Measurements from ENCODE around the gene GASK1A. TPM values are rescaled to one million over a fixed set of nuclear protein-coding genes. Genes with fewer than 3 reads are reported as not detected.

GASK1A gene
- total and polyA plus RNA-seq, 2 experiments from 2014 or later: 2.6 to 11.1 TPM

DNA sequence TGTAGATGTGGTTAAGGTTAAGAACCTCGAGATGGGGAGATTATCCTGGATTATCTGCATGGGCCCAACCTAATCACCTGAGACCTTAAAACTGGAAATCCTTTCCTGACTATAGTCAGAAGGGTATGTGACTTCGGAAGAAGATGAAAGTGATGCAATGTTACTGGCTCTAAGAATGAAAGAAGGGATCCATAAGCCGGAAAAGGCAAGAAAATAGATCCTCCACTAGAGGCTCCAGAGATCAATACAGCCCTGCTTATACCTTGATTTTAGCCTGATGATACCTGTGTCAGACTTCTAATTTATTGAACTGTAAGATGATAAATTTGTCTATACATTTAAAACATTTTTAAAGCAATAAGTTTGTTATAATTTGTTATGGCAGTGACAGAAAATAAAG lies 21.5 kb upstream of the GASK1A start:
- no peak overlapping the region for H3K27ac Mint-ChIP-seq
- no peaks in the 10 kb centered on the region for H3K36me3 ChIP-seq (ENCODE audit: insufficient read depth)
- H3K4me3 Mint-ChIP-seq: no peak overlapping the region
- H3K4me1 ChIP-seq (ENCODE audit: insufficient read depth): no peaks in the 10 kb centered on the region
- no peaks in the 10 kb centered on the region for H3K4me1 Mint-ChIP-seq
- ATAC-seq: peak; percentile 30; the same call in 1 of the 3 replicates
- no peaks in the 10 kb centered on the region for H3K27me3 ChIP-seq (ENCODE audit: insufficient read depth)
- H3K9me3 Mint-ChIP-seq: no peaks in the 10 kb centered on the region; the same call in 2 of the 3 replicates
- H3K27me3 Mint-ChIP-seq (ENCODE audit: insufficient read depth, low read depth, poor library complexity): peaks cover 1% of the 10 kb centered on the region
- no peaks in the 10 kb centered on the region for H4K20me1 ChIP-seq (replicated peaks; ENCODE audit: insufficient read depth)
- H2AFZ ChIP-seq: no peak overlapping the region
- no peak overlapping the region for H3K4me3 ChIP-seq
- peaks cover 10% of the 10 kb centered on the region; the same call in 1 of the 2 replicates for H3K9me2 ChIP-seq (ENCODE audit: insufficient read depth)
- H3K27ac ChIP-seq (ENCODE audit: low read depth): no peak overlapping the region
- no peak overlapping the region for H3K4me2 ChIP-seq
- no peaks in the 10 kb centered on the region for H3F3A ChIP-seq (replicated peaks; ENCODE audit: low read depth)
- H3K36me3 Mint-ChIP-seq (ENCODE audit: low read depth): no peaks in the 10 kb centered on the region
- no peak for TF ChIP-seq JUNB (IDR thresholded peaks at IDR 0.05; ENCODE audit: unreplicated experiment)
- TF ChIP-seq, protein P1, sequence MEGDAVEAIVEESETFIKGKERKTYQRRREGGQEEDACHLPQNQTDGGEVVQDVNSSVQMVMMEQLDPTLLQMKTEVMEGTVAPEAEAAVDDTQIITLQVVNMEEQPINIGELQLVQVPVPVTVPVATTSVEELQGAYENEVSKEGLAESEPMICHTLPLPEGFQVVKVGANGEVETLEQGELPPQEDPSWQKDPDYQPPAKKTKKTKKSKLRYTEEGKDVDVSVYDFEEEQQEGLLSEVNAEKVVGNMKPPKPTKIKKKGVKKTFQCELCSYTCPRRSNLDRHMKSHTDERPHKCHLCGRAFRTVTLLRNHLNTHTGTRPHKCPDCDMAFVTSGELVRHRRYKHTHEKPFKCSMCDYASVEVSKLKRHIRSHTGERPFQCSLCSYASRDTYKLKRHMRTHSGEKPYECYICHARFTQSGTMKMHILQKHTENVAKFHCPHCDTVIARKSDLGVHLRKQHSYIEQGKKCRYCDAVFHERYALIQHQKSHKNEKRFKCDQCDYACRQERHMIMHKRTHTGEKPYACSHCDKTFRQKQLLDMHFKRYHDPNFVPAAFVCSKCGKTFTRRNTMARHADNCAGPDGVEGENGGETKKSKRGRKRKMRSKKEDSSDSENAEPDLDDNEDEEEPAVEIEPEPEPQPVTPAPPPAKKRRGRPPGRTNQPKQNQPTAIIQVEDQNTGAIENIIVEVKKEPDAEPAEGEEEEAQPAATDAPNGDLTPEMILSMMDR (conservative IDR thresholded peaks at IDR 0.05; ENCODE audit: low read depth in 2 of 2): peak; percentile 43 to 45
- no peaks in the 10 kb centered on the region for H3K79me2 ChIP-seq (replicated peaks; ENCODE audit: insufficient read depth)
- DNase-seq (ENCODE audit: low spot score): peak; percentile 51

DNA sequence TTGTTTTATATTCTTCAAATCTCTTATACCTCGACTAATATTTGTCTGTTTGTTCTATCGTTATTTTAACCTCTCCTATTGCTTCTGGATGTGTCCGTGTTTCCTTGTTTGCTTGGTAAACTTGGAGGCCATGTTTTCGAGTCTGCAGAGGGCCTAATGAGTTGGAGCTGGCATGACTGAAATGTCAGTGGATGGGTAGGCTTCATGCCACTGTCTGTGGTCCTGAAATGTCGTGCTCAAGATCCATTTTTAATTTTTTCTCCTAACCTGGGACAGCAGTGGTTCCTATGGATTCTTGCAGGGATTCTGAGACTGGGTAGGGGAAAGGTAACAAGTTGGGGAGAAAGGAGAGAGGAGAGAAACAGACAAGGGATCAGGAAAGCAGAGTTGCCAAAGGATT lies 18.8 kb upstream of the GASK1A start:
- ATAC-seq: no peak; the same call in 2 of the 3 replicates
- no peaks in the 10 kb centered on the region for H4K20me1 ChIP-seq (replicated peaks; ENCODE audit: insufficient read depth)
- DNase-seq (ENCODE audit: low spot score): peak; percentile 28
- no peaks in the 10 kb centered on the region; the same call in 2 of the 3 replicates for H3K9me3 Mint-ChIP-seq
- no peak overlapping the region for H3K4me2 ChIP-seq
- H3K4me1 Mint-ChIP-seq: no peaks in the 10 kb centered on the region
- no peaks in the 10 kb centered on the region for H3K36me3 Mint-ChIP-seq (ENCODE audit: low read depth)
- H3K9me2 ChIP-seq (ENCODE audit: insufficient read depth): peaks cover 10% of the 10 kb centered on the region; the same call in 1 of the 2 replicates
- no peaks in the 10 kb centered on the region for H3K36me3 ChIP-seq (ENCODE audit: insufficient read depth)
- no peak overlapping the region for H3K4me3 ChIP-seq
- H3K27ac ChIP-seq (ENCODE audit: low read depth): no peak overlapping the region
- no peak overlapping the region for H3K4me3 Mint-ChIP-seq
- peaks cover 1% of the 10 kb centered on the region for H3K27me3 Mint-ChIP-seq (ENCODE audit: insufficient read depth, low read depth, poor library complexity)
- no peaks in the 10 kb centered on the region for H3K27me3 ChIP-seq (ENCODE audit: insufficient read depth)
- H3K27ac Mint-ChIP-seq: no peak overlapping the region
- H2AFZ ChIP-seq: no peak overlapping the region
- H3K79me2 ChIP-seq (replicated peaks; ENCODE audit: insufficient read depth): no peaks in the 10 kb centered on the region
- TF ChIP-seq REST (IDR thresholded peaks at IDR 0.05; ENCODE audit: unreplicated experiment) (peak; percentile 67), EZH2phosphoT487 (IDR thresholded peaks at IDR 0.05; ENCODE audit: unreplicated experiment) (no peak)
- no peaks in the 10 kb centered on the region for H3F3A ChIP-seq (replicated peaks; ENCODE audit: low read depth)
- H3K4me1 ChIP-seq (ENCODE audit: insufficient read depth): no peaks in the 10 kb centered on the region

DNA sequence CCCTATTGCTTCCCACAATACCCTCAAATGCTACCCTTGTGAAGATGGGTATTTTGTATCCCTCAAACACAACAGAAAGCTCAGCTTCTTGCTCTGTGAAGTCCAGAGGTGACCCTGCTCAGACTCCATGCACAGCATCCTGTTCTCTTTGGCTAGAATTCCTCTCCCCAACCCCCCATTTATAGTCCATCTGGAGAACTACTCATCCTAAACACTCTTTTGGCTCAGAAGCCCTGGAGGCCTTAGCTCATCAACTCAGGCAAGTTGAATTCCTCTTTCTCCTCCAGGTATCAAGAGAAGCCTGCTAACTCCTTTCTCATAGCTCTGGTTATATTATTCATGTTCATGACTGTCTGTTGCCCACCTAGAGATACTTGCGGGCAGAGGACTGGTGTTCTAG lies 18.3 kb upstream of the GASK1A start:
- H3K9me2 ChIP-seq (ENCODE audit: insufficient read depth): peaks cover 10% of the 10 kb centered on the region; the same call in 1 of the 2 replicates
- no peak overlapping the region for H3K27ac ChIP-seq (ENCODE audit: low read depth)
- Mint-ChIP-seq H3K27me3 (ENCODE audit: insufficient read depth, low read depth, poor library complexity) (peaks cover 1% of the 10 kb centered on the region), H3K9me3 (no peaks in the 10 kb centered on the region; the same call in 2 of the 3 replicates), H3K27ac (no peak overlapping the region), H3K4me3 (no peak overlapping the region), H3K4me1 (no peaks in the 10 kb centered on the region), H3K36me3 (ENCODE audit: low read depth) (no peaks in the 10 kb centered on the region)
- TF ChIP-seq EZH2phosphoT487 (IDR thresholded peaks at IDR 0.05; ENCODE audit: unreplicated experiment): no peak
- H3F3A ChIP-seq (replicated peaks; ENCODE audit: low read depth): no peaks in the 10 kb centered on the region
- no peaks in the 10 kb centered on the region for H3K79me2 ChIP-seq (replicated peaks; ENCODE audit: insufficient read depth)
- no peaks in the 10 kb centered on the region for H3K36me3 ChIP-seq (ENCODE audit: insufficient read depth)
- no peaks in the 10 kb centered on the region for H3K4me1 ChIP-seq (ENCODE audit: insufficient read depth)
- DNase-seq (ENCODE audit: low spot score) (no peak), ATAC-seq (no peak)
- no peak overlapping the region for H2AFZ ChIP-seq
- H4K20me1 ChIP-seq (replicated peaks; ENCODE audit: insufficient read depth): no peaks in the 10 kb centered on the region
- H3K4me2 ChIP-seq: no peak overlapping the region
- no peak overlapping the region for H3K4me3 ChIP-seq
- no peaks in the 10 kb centered on the region for H3K27me3 ChIP-seq (ENCODE audit: insufficient read depth)

Measured in GM23338 (cell line).